ENCODE data around the gene TAF10. TPM values are rescaled to one million over a fixed set of nuclear protein-coding genes. Genes with fewer than 3 reads are reported as not detected.

Gene TAF10
- total RNA-seq, result 89.4 TPM
- long read RNA-seq, full-length matches to known transcripts, result 65 of 79 reads
- long read RNA-seq, partial matches to known transcripts, result 7 of 79 reads
- long read RNA-seq, other reads (novel, unspliced or antisense), result 7 of 79 reads

DNA sequence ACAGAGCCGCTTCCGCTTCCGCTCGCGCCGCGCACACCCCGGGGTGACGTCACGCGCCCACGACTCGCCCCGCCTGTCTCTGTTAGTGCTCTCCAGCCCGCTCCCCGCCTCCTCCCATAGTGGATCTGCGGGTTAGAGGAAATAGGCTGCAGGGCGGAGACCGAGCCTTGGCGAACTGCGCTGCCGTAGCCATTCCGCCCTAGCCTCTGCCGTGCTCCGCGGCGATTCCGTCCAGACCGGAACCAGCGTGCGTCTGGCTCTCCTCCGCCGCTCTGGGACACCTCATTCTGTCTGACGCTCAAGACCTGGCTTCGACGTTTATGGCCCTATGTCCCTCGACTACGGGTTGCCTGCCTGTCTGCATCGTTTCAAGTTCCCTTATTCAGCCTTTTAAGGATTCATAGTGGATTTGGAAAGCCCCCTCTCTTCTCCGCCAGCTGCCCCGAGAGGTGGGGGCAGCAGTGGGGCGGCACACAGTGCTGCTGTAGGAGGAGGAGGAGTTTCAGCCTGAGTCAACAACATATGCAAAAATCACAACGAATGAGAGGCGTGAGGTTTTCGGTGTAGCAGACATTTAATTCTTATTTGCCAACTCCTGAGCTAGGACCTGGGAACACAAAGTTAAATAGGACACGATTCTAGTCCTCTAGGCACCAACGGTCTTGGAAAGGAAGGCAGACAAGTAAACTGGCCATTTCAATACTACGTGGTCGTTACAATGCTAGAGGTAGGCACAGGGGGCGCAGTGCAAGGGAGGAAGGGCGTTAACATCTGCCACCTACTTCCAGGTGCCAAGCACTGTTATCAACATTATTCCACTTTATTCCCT lies at the start of gene TAF10:
TAF10 (minus strand) TSS at position 4 of the 829 bp plus-strand sequence. CDS start 27 bp downstream, outside the sequence.
- peak; percentile 94 for ATAC-seq
- intact Hi-C loops (cut with micrococcal nuclease), result loop anchor here (2.0 kb wide), 1 partner anchor 70 kb away; the partner anchor contains the start of gene MRPL17
- peak; percentile 99 for DNase-seq

DNA sequence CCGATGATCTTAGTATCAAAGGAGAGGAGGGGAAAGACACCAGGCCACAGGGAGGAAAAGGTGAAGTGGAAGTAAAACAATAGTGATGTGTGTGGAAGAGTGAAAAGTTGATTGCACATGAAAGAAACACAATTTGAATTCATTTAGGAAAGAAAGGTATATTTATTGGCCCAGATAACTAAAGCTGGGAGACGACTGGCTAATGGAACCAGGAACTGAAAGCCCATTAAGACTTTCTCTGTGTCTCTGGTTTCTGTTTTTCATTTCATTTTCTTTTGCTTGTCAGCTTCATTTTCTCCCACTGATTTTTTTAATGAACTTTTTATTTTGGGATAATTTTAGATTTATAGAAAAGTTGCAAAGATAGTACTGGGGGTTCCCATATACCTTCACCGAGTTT lies 48.7 kb upstream of the TAF10 start:
- ATAC-seq, result no peak
- intact Hi-C loops (cut with micrococcal nuclease), result no loop called here
- DNase-seq, result no peak

DNA sequence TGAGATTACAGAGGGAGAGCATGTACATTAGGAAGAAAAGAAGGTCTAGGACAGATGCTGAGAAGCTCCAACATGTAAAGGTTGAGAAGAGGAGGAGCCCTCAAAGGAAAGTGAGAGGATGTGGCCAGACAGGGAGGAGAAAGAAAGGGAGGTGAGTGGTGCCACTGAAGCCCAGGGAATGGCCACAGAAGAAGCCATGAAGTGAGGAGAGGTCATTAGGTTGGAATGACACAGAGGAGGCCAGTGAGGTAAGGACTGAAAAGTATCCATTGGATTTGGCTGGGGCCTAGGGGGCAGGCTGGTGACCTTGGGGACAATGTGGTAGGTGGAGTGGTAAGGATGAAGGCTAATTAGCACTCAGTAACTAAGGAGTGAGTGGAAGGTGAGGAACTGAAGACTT lies 46.6 kb upstream of the TAF10 start:
- intact Hi-C loops (cut with micrococcal nuclease), result no loop called here
- no peak for ATAC-seq
- DNase-seq, result no peak

DNA sequence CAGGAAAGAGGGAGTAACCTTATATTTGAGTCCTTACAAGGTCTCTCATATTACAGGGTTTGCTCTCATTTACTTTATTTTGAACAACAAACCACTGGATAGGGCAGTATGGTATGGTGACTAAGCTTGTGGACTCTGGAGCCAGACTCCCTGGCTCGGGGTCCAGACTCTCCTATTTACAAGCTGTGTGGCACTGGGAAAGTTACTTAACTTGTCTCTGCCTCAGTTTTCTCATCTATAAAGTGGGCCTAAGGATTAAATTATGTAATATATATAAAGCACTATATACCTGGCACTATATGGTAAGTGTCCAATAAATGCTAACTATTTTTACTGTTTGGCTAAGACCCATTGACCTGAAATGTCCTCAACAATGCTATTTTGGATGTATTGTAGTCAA lies 45.3 kb upstream of the TAF10 start:
- no peak for DNase-seq
- intact Hi-C loops (cut with micrococcal nuclease), result no loop called here
- ATAC-seq, result no peak

DNA sequence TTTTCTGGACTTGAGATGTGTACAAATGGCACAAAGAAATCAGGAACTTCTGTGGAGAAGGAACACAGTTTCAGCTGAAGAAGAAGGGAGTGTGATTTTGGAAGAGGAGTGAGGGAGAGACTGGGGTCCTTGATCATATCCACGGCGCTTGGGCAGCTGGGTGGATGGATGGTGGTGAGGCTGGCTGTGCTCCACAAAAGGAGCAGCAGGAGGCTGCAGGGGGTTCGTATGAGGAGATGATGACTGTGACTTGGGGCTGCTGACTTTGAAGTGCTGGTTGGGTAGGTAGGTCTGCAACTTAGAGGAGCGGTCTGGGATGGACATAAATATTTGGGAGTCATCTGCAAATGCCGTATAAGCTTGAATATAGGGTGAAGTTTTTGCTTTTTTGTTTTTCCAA lies 44.9 kb upstream of the TAF10 start:
- DNase-seq, result no peak
- intact Hi-C loops (cut with micrococcal nuclease), result no loop called here
- no peak for ATAC-seq

DNA sequence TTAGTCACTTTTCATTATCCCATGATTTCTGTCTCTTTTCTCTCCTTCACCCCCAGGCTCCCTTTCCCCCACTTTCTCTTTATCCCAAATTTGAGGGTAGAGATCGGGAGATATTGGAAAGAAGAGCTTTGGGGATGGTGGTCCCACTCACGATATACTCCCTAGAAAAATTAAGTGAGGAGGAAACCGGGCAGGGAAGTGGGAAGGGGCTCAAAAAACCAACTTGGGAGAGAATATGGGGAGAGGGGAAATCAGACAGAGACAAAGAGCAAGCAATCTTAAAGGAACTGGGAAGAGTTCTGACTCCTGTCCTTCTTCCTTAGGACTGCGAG lies 44.5 kb upstream of the TAF10 start:
- no peak for DNase-seq
- ATAC-seq, result no peak
- intact Hi-C loops (cut with micrococcal nuclease), result no loop called here

DNA sequence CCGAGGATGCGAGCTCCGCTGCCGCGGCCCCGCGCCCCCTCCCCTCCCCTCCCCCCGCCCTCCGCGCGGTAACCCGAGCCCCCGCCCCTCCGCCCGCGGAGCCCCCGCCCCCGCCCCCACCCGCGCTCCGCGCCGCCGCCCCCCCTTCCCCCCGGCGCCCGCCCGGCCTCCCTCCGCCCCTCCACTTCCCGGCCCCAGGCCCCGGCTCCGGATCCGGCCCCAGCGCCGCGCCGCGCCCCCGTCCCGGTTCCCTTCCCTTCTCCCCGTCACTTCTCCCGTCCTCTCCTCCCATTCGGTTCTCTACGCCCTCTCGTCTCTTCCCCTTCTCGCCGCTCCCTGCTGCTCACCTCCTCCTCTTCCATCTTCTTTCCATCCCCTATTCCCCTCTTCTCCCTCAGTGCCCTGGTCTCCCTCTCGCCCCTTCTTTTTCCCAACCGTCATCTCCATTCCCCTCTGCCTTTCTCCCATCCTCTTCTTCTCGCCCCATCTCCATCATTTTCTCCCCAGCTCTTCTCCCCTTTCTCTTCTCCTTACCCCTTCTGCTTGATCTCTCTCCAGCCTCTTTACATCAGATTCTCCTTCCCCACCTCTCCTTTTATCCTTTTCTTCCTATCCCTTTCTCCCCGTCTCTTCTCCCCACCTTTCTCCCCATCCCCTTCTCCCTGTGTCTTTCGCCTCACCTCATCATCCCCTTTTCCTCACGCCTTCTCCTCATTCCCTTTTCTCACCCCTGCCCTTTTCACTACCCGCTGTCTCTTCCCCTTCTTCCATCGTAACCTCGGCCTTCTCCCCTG lies 44.0 kb upstream of the TAF10 start, which contains the start of gene DCHS1:
DCHS1 (minus strand) TSS at position 20 of the 794 bp plus-strand sequence. CDS start 14,196 bp downstream, outside the sequence.
- peak; percentile 69 for ATAC-seq
- DNase-seq, result peak; percentile 71
- intact Hi-C loops (cut with micrococcal nuclease), result no loop called here

DNA sequence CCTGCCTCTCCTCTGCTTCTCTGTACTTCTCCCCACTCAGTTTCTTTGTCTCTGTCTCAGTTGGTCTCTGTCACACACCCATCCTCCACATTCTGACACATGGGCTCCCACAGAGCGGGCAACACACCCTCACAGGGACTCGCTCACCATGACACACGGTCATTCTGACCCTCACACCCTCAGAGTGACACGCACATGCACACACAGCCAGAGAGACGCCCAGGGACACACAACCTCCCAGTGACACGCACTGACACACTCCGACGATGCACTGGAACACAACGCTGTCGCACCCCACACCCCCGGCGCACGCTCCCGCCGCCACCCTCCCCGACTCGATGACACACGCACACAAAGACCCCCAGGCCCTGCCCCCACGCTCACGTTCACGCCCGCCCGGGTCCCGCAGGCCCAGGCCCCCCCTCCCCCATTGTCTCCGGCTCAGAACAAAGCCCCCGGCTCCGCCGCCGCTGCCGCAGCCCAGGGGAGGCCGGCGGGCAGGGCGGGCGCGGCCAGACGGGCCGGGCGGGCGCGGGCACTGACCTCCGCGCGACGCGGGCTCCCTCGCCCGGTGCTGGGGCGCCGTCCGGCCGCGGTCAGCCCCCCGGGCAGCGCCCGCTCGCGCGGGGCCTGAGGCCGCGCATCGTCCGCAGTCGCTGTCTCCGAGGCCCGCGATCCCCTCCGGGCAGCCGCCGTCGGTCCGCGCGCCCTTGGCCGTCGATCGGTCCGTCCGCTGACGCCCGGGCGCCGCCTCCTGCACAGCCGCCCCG lies 43.2 kb upstream of the TAF10 start:
- intact Hi-C loops (cut with micrococcal nuclease), result no loop called here
- peak; percentile 60 for DNase-seq
- peak; percentile 57 for ATAC-seq

DNA sequence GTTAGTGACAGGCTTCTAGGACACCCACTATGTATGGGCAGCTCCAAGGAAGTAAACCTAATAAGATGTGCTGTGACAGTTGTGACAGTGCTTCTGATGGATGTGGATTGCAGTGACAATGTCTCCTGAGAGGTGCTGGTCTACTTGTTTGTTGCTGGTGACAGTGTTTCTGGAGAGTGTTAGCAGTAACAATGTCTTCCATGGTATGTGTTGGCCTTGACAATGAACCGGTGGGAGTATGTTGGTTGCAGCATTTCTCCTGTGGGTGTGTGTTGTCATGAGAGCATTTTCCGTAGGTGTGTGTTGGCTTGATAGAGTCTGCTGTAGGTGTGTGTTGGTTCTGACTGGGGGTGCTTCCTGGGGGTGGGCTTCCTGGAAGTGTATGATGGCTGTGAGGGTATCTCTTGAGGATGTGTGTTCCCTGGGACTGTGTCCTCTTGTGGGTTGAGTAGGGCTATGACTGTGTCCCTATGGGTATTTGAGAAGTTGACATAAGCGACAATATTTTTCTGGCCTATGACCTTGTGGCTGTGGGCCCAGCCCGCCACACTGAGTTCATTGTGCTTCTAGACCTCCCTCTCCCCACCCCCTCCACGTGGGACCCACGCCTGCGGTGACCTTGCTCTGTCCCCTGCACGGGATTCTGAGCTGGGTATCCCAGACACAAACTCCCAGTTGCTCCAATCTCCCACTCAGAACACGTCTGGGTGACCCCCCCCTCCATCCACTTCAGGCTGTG lies 42.4 kb upstream of the TAF10 start:
- intact Hi-C loops (cut with micrococcal nuclease), result no loop called here
- peak; percentile 53 for ATAC-seq
- peak; percentile 63 for DNase-seq

DNA sequence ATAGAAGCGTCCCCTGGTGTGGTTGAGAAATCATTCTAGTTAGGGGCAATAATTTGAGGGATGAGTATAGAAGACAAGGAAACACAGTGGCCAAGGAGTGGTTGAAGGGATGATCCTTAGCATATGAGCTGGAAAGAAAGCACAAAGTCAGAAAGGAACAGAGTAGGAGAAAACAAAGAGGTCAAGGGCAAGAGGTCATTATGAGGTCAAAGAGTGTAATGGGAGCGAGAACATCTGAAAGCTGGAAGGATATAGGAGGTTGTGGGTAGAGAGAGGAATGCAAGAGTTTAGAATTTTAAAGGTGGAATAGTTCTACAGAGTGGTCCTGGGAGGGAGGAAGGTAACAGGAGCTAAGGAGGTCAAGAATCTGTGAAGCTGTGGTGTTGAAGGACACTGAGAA lies 41.6 kb upstream of the TAF10 start:
- ATAC-seq, result no peak

DNA sequence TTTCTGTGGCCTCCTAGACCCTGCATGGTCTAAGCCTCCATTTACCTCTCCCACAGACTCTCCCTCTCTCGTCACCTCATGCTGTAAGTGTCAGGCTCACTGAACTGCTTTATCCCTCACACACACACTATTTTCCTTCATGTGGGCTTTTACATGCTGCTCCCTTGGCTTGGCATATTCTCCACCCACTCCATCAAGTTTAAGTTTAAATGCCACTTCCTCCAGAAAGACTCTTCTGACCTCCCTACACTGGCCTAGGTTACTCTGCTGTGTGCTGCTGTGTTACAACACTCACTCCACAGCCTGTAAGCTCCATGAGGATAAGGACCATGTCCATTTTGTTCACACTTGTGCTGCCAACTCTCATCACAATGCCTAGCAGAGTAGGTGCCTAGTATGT lies 41.1 kb upstream of the TAF10 start:
- ATAC-seq, result no peak
- no peak for DNase-seq
- intact Hi-C loops (cut with micrococcal nuclease), result no loop called here

More for the DNA sequence above, 41.6 kb upstream of the TAF10 start:
- intact Hi-C loops (cut with micrococcal nuclease), result no loop called here
- DNase-seq, result no peak

DNA sequence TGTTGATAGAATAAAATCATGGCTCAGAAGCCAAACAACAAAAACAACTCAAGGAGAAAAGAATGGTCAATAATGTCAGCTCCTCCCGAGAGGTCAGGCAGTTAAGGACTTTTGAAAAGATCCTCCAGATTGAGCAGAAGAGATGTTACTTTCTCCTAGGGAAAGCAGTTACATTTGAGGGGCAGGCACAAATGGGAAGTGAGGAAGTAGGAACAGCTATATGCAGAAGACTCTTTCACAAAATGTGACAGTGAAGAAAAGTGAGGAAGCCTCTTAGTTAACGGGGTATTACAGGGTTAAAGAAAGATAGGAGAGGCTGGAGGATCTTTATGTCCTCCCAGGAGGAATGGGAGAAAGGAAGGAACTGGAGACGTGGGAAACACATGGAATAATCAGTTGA lies 40.2 kb upstream of the TAF10 start:
- DNase-seq, result no peak
- intact Hi-C loops (cut with micrococcal nuclease), result no loop called here
- ATAC-seq, result no peak

DNA sequence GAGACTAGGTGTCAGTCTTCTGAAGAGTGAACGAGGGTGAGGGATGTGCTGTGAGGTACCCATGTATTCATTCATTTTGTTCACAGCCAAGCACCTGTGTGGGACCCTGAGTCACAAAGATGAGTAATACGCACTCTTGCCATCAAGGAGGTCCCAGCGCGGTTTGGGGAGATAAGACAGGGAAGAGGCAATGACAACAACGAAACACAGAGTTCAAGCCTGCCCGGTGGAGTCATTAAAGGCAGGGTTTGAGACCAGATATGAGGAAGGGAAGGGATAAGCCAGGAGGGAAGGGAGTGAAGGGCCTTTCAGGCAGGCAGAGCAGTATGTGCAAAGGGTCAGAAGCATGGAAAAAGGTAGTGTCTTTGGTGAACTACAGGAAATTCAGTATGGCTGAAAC lies 39.0 kb upstream of the TAF10 start:
- ATAC-seq (no peak), DNase-seq (no peak)
- intact Hi-C loops (cut with micrococcal nuclease), result no loop called here

DNA sequence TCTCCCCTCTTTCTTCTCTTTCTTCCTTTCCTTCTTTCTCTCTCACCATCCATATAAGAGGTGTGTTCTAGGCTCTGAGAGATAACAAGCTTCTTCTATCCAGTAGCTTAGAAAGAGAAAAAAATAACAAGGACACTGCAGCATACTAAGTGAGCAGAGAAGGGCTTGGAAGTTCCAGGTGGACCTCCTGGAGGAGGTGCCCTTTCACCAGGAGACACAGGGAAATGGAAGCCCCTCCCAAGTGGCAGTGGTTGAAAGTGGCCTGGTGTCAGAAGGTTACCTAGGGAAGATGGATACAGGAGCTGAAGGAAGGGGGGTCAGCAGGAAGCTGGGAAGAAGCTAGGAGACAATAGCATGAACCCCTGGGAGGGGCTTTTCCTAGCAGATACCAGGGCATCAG lies 38.1 kb upstream of the TAF10 start:
- intact Hi-C loops (cut with micrococcal nuclease), result no loop called here
- ATAC-seq (no peak), DNase-seq (no peak)

DNA sequence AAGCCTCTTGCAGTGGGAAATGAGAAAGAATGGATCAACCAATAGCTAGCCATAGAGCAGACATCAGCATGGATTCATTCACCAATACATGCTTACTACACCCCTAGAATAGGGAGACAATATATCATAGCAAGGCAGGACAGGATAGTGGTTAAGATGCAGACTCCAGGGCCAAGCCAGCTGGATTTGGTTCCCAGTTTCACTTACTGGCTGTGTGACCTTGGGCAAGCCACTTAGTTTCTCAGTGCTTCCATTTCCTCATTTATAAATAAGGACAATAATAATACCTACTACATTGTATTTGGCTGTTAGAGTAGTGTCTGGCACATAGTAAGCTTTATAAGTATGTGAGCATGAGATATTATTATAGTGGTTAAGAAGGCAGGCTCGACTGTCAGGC lies 36.5 kb upstream of the TAF10 start:
- intact Hi-C loops (cut with micrococcal nuclease), result no loop called here
- DNase-seq (no peak), ATAC-seq (no peak)

DNA sequence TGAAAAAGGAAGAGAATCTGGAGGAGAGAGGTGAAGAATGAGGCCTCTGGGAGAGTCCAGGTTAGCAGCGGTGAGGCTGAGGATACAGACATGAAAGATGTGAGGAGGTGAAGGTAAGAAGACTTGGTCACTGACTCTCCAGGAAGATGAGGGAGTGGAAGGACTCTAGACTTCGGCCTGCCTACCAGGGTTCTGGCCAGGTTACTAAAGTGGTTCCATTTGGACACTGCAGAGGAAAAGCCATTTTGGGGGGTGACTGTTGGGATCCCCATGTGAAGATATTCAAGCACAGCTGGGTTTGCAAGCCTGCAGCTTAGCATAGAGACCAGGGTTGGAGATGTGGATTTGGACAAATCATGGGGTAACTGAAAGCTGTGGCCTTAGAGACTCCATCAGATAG lies 35.8 kb upstream of the TAF10 start:
- intact Hi-C loops (cut with micrococcal nuclease), result no loop called here
- ATAC-seq (no peak), DNase-seq (no peak)

DNA sequence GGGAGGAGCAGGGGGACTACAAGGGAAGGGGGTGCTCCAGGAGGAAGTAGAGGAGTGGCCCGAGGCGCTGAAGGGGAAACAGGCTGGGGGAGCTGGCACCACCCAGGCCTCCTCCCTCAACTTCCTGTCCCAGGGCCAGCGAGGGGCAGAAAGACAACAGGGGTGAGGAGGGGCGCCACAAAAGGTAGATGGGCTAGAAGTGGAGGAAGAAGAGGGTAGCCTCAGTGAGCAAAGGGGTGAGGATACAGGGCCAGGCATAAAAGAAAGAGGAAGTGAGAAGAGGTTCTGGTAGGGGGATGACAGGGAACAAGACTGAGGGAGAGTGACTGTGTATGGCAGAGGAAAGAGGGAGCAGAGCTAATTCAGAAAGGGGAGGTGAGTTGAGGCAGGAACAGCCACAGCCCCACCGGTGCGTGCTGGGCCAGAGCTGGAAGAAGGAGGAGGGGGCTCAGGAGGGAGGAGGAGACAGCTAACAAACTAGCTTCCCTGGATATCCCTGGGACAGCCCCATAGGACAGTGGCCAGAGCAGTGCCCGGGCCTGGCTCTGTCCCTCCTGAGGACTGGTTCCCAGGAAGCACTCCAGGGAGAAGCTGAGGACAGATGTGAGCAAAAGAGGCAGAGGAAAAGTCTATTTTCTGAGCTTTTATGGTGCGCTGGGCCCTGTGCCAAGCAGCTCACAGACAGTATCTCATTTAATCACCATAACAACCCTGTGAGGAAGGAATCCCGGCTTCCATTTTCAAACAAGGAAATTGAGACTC lies 35.1 kb upstream of the TAF10 start:
- peak; percentile 50 for ATAC-seq
- intact Hi-C loops (cut with micrococcal nuclease), result no loop called here
- peak; percentile 81 for DNase-seq

DNA sequence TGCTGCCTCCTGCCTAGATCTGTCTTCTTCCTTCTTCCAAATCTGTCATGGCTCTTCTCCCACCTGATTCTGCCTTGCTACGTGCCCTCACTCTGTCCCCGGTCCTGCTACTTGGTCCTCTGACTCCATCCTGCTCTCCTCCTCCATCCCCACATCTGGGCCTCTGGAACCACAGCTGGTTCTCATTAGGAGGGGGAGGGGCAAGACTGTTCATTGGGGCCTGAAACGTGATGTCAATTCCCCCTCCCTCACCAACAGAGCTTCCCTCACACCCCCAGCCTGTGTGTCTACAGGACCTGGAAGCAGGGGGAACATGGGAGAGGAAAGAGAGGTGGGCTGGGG lies 34.5 kb upstream of the TAF10 start:
- intact Hi-C loops (cut with micrococcal nuclease), result no loop called here
- ATAC-seq (peak; percentile 80), DNase-seq (peak; percentile 50)

Measured in left ventricle myocardium superior (tissue), 1 donor.